Measurements from ENCODE around the gene CAV2.
"Not testable (repeated sequence)": the region's sequence is repeated elsewhere in the genome, so short reads cannot be mapped to it uniquely, and the experiment has no call there.

CAV2 gene

GRCh38 chr7:116499168-116500077 lies at the start of gene CAV2:
Gene CAV2, plus strand, starts transcription at chr7:116499738. Its CDS starts 44 bp downstream, at chr7:116499782.
- DNase-seq = no peak

GRCh38 chr7:116449950-116450349 lies 49.6 kb upstream of the CAV2 start:
- DNase-seq = no peak

GRCh38 chr7:116451957-116452729 lies 47.4 kb upstream of the CAV2 start:
- no peak for DNase-seq

GRCh38 chr7:116454377-116454776 lies 45.2 kb upstream of the CAV2 start:
- no peak for DNase-seq

- DNase-seq = no peak
Measured at GRCh38 chr7:116455009-116455408, 44.5 kb upstream of the CAV2 start.

- no peak for DNase-seq
Measured at GRCh38 chr7:116455499-116455898, 44.0 kb upstream of the CAV2 start.

GRCh38 chr7:116461500-116461899 lies 38.0 kb upstream of the CAV2 start:
- DNase-seq = peak in 1 of 2 experiments; percentile 6

- DNase-seq = no peak
Measured at GRCh38 chr7:116463956-116464355, 35.6 kb upstream of the CAV2 start.

GRCh38 chr7:116464375-116464774 lies 35.2 kb upstream of the CAV2 start:
- no peak for DNase-seq

- DNase-seq = no peak
Measured at GRCh38 chr7:116465125-116465524, 34.4 kb upstream of the CAV2 start.

GRCh38 chr7:116468534-116468933 lies 31.0 kb upstream of the CAV2 start:
- DNase-seq = no peak

GRCh38 chr7:116477625-116478024 lies 21.9 kb upstream of the CAV2 start:
- DNase-seq = no peak

- no peak for DNase-seq
Measured at GRCh38 chr7:116478834-116479233, 20.7 kb upstream of the CAV2 start.

GRCh38 chr7:116483271-116483942 lies 16.1 kb upstream of the CAV2 start:
- no peak for DNase-seq

GRCh38 chr7:116484389-116484788 lies 15.1 kb upstream of the CAV2 start:
- DNase-seq = not testable (repeated sequence)

- no peak for DNase-seq
Measured at GRCh38 chr7:116487907-116488521, 11.5 kb upstream of the CAV2 start.

GRCh38 chr7:116490351-116490750 lies 9.2 kb upstream of the CAV2 start:
- DNase-seq = no peak

- DNase-seq = no peak
Measured at GRCh38 chr7:116491887-116492653, 7.5 kb upstream of the CAV2 start.

- DNase-seq = no peak
Measured at GRCh38 chr7:116492654-116493109, 6.9 kb upstream of the CAV2 start.

GRCh38 chr7:116493449-116493848 lies 6.1 kb upstream of the CAV2 start:
- DNase-seq = no peak

GRCh38 chr7:116494472-116494871 lies 5.1 kb upstream of the CAV2 start:
- DNase-seq = no peak

- DNase-seq = no peak
Measured at GRCh38 chr7:116495736-116496135, 3.8 kb upstream of the CAV2 start.
